ENCODE results near the gene CEP57L1. TPM values are rescaled to one million over a fixed set of nuclear protein-coding genes. Genes with fewer than 3 reads are reported as not detected.
A peak's percentile ranks its signal among the peaks of the same experiment; 100 is the strongest.

The CEP57L1 gene
- total RNA-seq, 1 donor from 2014 or later: 14.0 TPM

DNA sequence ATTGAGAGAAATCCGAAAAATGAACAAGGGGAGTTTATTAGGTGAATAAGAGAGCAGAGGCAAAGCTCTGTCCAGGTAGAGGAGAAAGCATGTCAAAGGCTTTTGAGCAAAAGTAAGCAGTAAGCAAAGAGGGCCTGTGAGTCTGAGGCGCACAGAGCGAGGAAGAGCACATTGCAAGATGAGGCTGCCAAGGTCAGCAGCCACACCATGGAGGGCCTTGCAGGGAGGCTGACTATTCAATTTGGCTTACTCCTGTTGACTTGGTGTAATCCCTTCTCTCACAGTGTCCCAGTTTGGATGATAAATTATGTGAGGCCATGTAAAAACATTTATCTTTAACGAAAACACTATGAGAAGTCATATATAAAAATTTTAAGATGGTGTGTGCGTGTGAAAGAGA, 33.1 kb upstream of the CEP57L1 start:
- Mint-ChIP-seq H3K27ac (ENCODE audit: unreplicated experiment) (no peak overlapping the region), H3K27me3 (ENCODE audit: low read depth) (no peaks in the 10 kb centered on the region), H3K36me3 (ENCODE audit: low read depth) (no peaks in the 10 kb centered on the region), H3K4me1 (ENCODE audit: low read depth) (peaks cover 17% of the 10 kb centered on the region), H3K9me3 (ENCODE audit: low read depth) (no peaks in the 10 kb centered on the region), H3K4me3 (ENCODE audit: unreplicated experiment) (no peak overlapping the region)
- DNase-seq (ENCODE audit: low spot score): no peak
- TF ChIP-seq, protein P1, sequence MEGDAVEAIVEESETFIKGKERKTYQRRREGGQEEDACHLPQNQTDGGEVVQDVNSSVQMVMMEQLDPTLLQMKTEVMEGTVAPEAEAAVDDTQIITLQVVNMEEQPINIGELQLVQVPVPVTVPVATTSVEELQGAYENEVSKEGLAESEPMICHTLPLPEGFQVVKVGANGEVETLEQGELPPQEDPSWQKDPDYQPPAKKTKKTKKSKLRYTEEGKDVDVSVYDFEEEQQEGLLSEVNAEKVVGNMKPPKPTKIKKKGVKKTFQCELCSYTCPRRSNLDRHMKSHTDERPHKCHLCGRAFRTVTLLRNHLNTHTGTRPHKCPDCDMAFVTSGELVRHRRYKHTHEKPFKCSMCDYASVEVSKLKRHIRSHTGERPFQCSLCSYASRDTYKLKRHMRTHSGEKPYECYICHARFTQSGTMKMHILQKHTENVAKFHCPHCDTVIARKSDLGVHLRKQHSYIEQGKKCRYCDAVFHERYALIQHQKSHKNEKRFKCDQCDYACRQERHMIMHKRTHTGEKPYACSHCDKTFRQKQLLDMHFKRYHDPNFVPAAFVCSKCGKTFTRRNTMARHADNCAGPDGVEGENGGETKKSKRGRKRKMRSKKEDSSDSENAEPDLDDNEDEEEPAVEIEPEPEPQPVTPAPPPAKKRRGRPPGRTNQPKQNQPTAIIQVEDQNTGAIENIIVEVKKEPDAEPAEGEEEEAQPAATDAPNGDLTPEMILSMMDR (IDR thresholded peaks at IDR 0.05): no peak

DNA sequence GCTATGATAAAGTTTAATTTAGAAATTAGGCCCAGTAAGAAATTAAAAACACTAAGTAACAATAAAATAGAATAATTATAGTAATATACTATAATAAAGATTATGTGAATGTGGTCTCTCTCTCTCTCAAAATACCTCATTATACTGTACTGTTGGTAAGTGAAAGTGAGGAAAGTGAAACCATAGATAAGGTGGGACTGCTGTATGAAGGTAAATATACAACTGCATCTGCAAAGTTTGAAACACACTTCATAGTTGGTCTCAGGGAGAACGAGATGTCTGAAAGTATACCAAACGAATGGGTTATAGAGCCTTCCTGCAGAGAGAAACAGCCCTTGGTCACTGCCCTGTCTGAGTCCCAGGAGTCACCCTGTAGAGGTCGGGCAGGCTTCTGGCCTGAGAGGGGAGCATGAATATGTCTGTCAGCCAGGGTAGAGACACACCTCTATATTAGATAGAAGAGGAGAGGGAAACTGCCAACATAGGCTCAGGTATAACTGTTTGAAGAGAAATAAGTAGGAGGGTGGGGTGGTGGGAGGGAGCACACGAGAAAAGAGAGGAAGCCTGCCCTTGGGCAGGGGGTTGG, 32.4 kb upstream of the CEP57L1 start:
- Mint-ChIP-seq H3K9me3 (ENCODE audit: low read depth) (no peaks in the 10 kb centered on the region), H3K4me1 (ENCODE audit: low read depth) (peaks cover 21% of the 10 kb centered on the region), H3K4me3 (ENCODE audit: unreplicated experiment) (no peak overlapping the region), H3K27ac (ENCODE audit: unreplicated experiment) (no peak overlapping the region), H3K36me3 (ENCODE audit: low read depth) (no peaks in the 10 kb centered on the region), H3K27me3 (ENCODE audit: low read depth) (no peaks in the 10 kb centered on the region)
- DNase-seq (ENCODE audit: low spot score): no peak
- TF ChIP-seq, protein P1 (IDR thresholded peaks at IDR 0.05): no peak

DNA sequence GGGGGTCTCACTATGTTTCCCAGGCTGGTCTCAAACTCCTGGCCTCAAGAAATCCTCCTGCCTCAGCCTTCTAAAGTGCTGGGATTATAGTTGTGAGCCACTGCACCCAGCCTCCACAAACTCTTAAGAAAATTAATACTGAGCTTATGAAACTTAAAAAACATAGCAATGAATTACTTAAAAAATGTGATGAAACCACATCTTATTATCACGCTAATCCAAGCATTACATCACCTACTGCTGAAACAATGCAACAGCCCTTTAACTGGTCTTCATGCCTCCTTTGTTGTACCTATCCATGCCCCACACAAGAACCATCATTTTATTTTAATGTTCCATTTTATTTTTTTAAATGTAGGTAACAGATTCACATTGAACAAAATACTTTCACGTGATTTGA, 25.6 kb upstream of the CEP57L1 start:
- H3K4me1 Mint-ChIP-seq (ENCODE audit: low read depth): peaks cover 14% of the 10 kb centered on the region
- no peaks in the 10 kb centered on the region for H3K9me3 Mint-ChIP-seq (ENCODE audit: low read depth)
- TF ChIP-seq, protein P1 (IDR thresholded peaks at IDR 0.05): no peak
- DNase-seq (ENCODE audit: low spot score): no peak
- H3K36me3 Mint-ChIP-seq (ENCODE audit: low read depth): no peaks in the 10 kb centered on the region
- H3K27me3 Mint-ChIP-seq (ENCODE audit: low read depth): no peaks in the 10 kb centered on the region
- no peak overlapping the region for H3K27ac Mint-ChIP-seq (ENCODE audit: unreplicated experiment)
- H3K4me3 Mint-ChIP-seq (ENCODE audit: unreplicated experiment): no peak overlapping the region

DNA sequence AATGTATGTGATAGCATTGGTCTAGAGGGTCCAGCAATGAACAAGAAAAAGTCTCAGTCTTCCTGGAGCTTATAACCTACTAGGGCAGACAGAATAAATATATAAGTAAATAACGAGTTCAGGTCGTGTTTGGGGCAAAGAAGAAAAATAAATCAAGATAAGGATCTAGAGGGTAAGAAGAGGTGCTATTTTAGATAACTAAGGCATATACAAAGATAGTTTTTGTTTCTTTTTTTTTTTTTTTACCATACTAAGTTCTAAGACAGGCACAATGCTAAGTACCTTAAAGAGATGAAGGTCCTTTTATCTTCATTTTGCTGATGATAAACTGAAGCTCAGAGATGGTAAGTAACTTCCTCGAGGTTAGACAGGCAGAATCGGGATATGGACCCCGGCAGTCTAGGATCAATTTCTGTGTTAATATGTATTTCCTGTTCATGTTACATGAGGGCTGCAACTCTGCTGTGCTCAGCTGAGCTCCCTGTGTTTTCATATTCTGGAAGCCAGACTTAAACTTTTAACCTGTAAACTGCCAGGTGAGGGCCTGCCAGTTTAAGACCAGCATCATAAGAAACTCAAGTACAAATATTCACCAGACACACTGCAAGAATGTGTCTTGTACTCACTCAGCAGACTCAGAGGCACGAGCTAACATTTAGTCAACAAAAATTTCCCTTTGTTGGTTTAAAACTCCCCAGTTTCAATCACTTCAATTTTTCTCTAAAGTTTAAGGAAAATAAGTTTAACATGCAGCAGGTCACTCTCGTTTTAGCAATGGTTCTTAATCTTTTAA, 24.0 kb upstream of the CEP57L1 start:
- TF ChIP-seq, protein P1 (IDR thresholded peaks at IDR 0.05): no peak
- peaks cover 14% of the 10 kb centered on the region for H3K4me1 Mint-ChIP-seq (ENCODE audit: low read depth)
- H3K4me3 Mint-ChIP-seq (ENCODE audit: unreplicated experiment): no peak overlapping the region
- H3K27me3 Mint-ChIP-seq (ENCODE audit: low read depth): no peaks in the 10 kb centered on the region
- no peak for DNase-seq (ENCODE audit: low spot score)
- H3K9me3 Mint-ChIP-seq (ENCODE audit: low read depth): no peaks in the 10 kb centered on the region
- H3K36me3 Mint-ChIP-seq (ENCODE audit: low read depth): no peaks in the 10 kb centered on the region
- H3K27ac Mint-ChIP-seq (ENCODE audit: unreplicated experiment): no peak overlapping the region

DNA sequence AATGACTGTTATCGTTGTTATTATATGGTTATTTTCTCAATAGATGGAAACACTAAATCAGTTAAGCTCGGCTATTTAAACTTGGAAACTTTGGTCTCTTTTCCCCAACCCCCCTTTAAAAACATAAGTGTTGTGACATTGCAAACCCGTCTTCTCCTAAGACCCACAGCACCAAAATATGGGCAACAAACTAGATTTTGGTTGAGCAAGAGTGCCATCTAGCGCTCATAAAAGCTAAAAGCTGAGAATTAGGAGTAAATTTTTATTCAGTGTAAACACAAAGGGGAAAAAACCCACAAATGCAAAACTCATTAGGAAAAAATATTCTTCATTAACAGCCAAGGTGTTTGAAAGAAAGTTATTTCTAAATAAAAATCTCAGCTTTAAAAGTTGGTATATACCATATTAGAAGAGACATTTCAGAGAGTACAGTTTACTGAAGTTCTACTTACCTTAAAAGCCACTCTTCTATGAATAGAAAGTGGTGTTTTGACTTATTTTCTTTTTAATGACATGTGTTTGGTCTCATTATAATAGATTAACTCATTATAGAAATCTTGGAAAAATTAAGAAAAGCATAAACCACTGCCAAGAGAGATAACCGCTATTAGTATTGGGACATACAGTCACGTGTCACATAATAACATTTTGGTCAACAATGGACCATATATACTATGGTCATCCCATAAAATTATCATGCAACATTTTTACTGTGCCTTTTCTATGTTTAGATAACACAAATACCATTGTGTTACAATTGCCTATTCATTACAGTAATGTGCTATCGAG, 21.8 kb upstream of the CEP57L1 start:
- no peak overlapping the region for H3K4me3 Mint-ChIP-seq (ENCODE audit: unreplicated experiment)
- TF ChIP-seq, protein P1 (IDR thresholded peaks at IDR 0.05): peak; percentile 92
- no peaks in the 10 kb centered on the region for H3K36me3 Mint-ChIP-seq (ENCODE audit: low read depth)
- no peak for DNase-seq (ENCODE audit: low spot score)
- no peaks in the 10 kb centered on the region for H3K9me3 Mint-ChIP-seq (ENCODE audit: low read depth)
- H3K27me3 Mint-ChIP-seq (ENCODE audit: low read depth): no peaks in the 10 kb centered on the region
- H3K27ac Mint-ChIP-seq (ENCODE audit: unreplicated experiment): no peak overlapping the region
- H3K4me1 Mint-ChIP-seq (ENCODE audit: low read depth): peaks cover 10% of the 10 kb centered on the region

All from chondrocyte (in vitro differentiated cells).